ENCODE data around the gene SUFU. TPM values are rescaled to one million over a fixed set of nuclear protein-coding genes. Genes with fewer than 3 reads are reported as not detected.
A peak's percentile ranks its signal among the peaks of the same experiment; 100 is the strongest.

Gene SUFU
- total RNA-seq, 1 donor: 3.3 TPM

DNA sequence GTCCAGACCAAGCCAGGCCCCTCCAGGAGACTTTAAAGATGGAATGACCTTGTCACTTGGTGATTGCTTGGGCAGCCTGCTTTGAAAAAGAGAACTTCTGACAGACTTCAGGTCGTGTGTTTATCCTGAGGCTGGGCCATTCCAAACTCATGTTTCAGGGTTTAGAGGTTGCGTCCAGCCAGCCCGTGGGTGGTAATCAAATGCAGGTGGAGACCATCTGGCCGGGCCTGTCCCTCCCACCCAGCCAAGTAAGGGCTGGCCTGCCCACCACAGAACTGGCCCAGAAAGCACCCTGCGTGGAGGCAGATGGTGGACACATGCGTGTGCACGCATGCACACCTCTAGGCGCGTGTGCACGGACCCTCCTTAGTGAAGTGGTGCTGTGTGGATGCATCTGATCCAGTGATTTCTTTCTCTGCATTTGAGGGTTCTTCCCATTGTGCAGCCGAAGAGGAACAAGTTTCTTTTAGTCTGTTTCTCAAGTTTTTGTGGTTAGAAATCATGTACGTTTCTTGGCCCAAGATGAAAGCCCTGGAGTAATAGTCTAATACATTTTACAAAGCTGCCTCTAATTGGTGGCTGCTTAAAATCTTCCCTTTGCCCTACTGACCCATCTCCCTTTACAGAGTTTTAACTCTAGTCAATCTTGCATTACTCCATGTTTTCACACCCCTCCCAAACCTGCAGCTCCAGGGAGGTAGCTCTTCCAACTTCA is 43.0 kb downstream of the SUFU start:
- DNase-seq (ENCODE audit: low read depth): peak; percentile 60
- no peak overlapping the region for H3K4me3 ChIP-seq (ENCODE audit: low read depth, low read length)

GRCh38 chr10:102549549-102549948 is 45.8 kb downstream of the SUFU start:
- no peak for DNase-seq (ENCODE audit: low read depth)
- TF ChIP-seq CTCF (IDR thresholded peaks at IDR 0.05; ENCODE audit: insufficient read depth, low read length): no peak
- no peak overlapping the region for H3K4me3 ChIP-seq (ENCODE audit: low read depth, low read length)

More for the DNA sequence above, 43.0 kb downstream of the SUFU start:
- TF ChIP-seq CTCF (IDR thresholded peaks at IDR 0.05; ENCODE audit: insufficient read depth, low read length): no peak

GRCh38 chr10:102550636-102551210 is 47.0 kb downstream of the SUFU start:
- no peak for TF ChIP-seq CTCF (IDR thresholded peaks at IDR 0.05; ENCODE audit: insufficient read depth, low read length)
- DNase-seq (ENCODE audit: low read depth): no peak

DNA sequence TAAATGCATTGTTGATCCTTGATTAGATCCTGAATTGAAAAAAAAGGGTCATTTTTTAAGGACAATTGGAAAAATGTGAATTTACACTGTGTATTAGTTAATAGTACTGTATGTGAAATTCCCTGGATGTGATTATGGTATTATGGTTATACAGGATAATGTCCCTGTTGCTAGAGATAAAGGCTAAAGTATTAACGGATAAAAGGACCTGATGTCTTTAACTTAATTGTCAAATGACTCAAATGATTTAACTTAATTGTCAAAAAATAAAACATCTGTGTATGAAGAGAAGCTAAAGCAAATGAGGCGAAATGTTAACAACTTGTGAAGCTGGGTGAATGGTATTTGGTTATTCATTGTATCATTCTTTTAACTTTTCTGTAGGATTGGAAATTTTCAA is 48.8 kb downstream of the SUFU start:
- DNase-seq (ENCODE audit: low read depth): no peak
- no peak for TF ChIP-seq CTCF (IDR thresholded peaks at IDR 0.05; ENCODE audit: insufficient read depth, low read length)
- H3K4me3 ChIP-seq (ENCODE audit: low read depth, low read length): no peak overlapping the region

More at GRCh38 chr10:102550636-102551210, 47.0 kb downstream of the SUFU start:
- no peak overlapping the region for H3K4me3 ChIP-seq (ENCODE audit: low read depth, low read length)

- H3K4me3 ChIP-seq (ENCODE audit: low read depth, low read length): no peak overlapping the region
- DNase-seq (ENCODE audit: low read depth): no peak
- no peak for TF ChIP-seq CTCF (IDR thresholded peaks at IDR 0.05; ENCODE audit: insufficient read depth, low read length)
Observed at GRCh38 chr10:102553771-102554170, 50.0 kb downstream of the SUFU start.

GRCh38 chr10:102554531-102554930 is 50.8 kb downstream of the SUFU start:
- H3K4me3 ChIP-seq (ENCODE audit: low read depth, low read length): no peak overlapping the region
- no peak for TF ChIP-seq CTCF (IDR thresholded peaks at IDR 0.05; ENCODE audit: insufficient read depth, low read length)
- DNase-seq (ENCODE audit: low read depth): no peak

Data from fibroblast of the aortic adventitia (primary cell).